ENCODE data around the gene TMEM186.

GRCh38 chr16:8819411-8820034 is 22.1 kb upstream of the TMEM186 start:
- TF ChIP-seq POLR2AphosphoS5 (IDR thresholded peaks at IDR 0.05; ENCODE audit: low read depth, low read length) (no peak), CTCF (IDR thresholded peaks at IDR 0.05) (no peak), REST (IDR thresholded peaks at IDR 0.05; ENCODE audit: insufficient read depth in 1 of 2, low read depth in 2 of 2, low read length in 1 of 2) (no peak), SIN3A (IDR thresholded peaks at IDR 0.05; ENCODE audit: borderline replicate concordance, insufficient read depth, low read depth, low read length) (no peak), TCF7L2 (IDR thresholded peaks at IDR 0.05; ENCODE audit: low read depth, low read length) (no peak)
